Endothelial cell of umbilical vein (primary cell): ENCODE results near the gene AHRR. TPM values are rescaled to one million over a fixed set of nuclear protein-coding genes. Genes with fewer than 3 reads are reported as not detected.

Source experiments
- BruUV-seq: library from RNA; stranded (reverse); fragments of 400-500 nt; replicated peaks from 2 replicates; lab custom pipeline; 2021; lab: Mats Ljungman, UMichigan
- CTCF ChIA-PET: fragments of 300-600, 350-600 bp; sonication (Branson Sonifier 250); formaldehyde crosslinking; loops from one replicate; lab custom pipeline; 2021; ENCODE audit warnings: antibody characterized with exemption, inconsistent platforms; lab: Charles Lee
- POLR2A ChIA-PET: fragments of 300-600, 350-600 bp; sonication (Branson Sonifier 250); formaldehyde crosslinking; loops from one replicate; lab custom pipeline; 2021; ENCODE audit warnings: antibody characterized with exemption, inconsistent platforms; lab: Charles Lee
- DNase-seq: peaks from one replicate; pipeline ENCODE4 v3.0.0-alpha.2; 2011; ENCODE audit warnings: low read depth, low spot score
- FAIRE-seq: peaks from 2 replicates; lab custom pipeline; 2011; peaks lifted over from hg19 to GRCh38; lab: Jason Lieb, UNC
- H2AFZ ChIP-seq: 2 replicates; pipeline ENCODE4 v1.6.0; 2012; ENCODE audit warnings: low read depth, low read length, control low read depth, inconsistent platforms
- H3K27ac ChIP-seq: 2 replicates; pipeline ENCODE4 v1.5.1; 2011; ENCODE audit warnings: low read depth, mild to moderate bottlenecking, control low read depth, low read length, moderate library complexity; ENCODE audit not compliant: insufficient read depth
- H3K27me3 ChIP-seq, 2 experiments: 2 replicates each; pipeline versions ENCODE4 v1.6.0 to v1.6.1; 2011; ENCODE audit warnings: low read length in 2 of 2, mixed read lengths in 1 of 2; ENCODE audit not compliant: control insufficient read depth in 2 of 2, insufficient read depth in 2 of 2
- H3K36me3 ChIP-seq, 2 experiments: 2 replicates in 1 of 2; 3 replicates in 1 of 2; pipeline ENCODE4 v1.5.1; 2011; ENCODE audit warnings: low read length in 2 of 2, mild to moderate bottlenecking in 1 of 2, moderate library complexity in 1 of 2; ENCODE audit not compliant: control insufficient read depth in 2 of 2, insufficient read depth in 2 of 2; ENCODE audit errors: extremely low read depth in 1 of 2
- H3K4me1 ChIP-seq: 3 replicates; pipeline ENCODE4 v1.5.1; 2011; ENCODE audit warnings: mild to moderate bottlenecking, low read length; ENCODE audit not compliant: control insufficient read depth, insufficient read depth; ENCODE audit errors: extremely low read depth
- H3K4me2 ChIP-seq: 2 replicates; pipeline ENCODE4 v1.6.1; 2011; ENCODE audit warnings: low read length, control low read depth, mixed read lengths; ENCODE audit not compliant: insufficient read depth
- H3K4me3 ChIP-seq, 3 experiments: fragments of 200-600 bp in 1 of 3; sonication (generic), shearing (Covaris generic) in 1 of 3; replicated peaks in 1 of 3; 2 replicates each; pipeline ENCODE4 v1.5.1; 2011 to 2016; ENCODE audit warnings: control low read depth in 3 of 3, low read length in 3 of 3, mild to moderate bottlenecking in 2 of 3, inconsistent platforms in 1 of 3, low read depth in 1 of 3, moderate library complexity in 1 of 3; ENCODE audit not compliant: insufficient read depth in 1 of 3
- H3K79me2 ChIP-seq: 2 replicates; pipeline ENCODE4 v1.6.0; 2012; ENCODE audit warnings: low read length, inconsistent platforms; ENCODE audit not compliant: control insufficient read depth, insufficient read depth
- H3K9ac ChIP-seq: replicated peaks from 2 replicates; pipeline ENCODE3; 2011; ENCODE audit warnings: low read length, control low read depth; ENCODE audit not compliant: insufficient read depth; ENCODE audit errors: extremely low read depth
- H3K9me1 ChIP-seq: replicated peaks from 3 replicates; pipeline ENCODE4 v1.6.0; 2011; ENCODE audit warnings: mild to moderate bottlenecking, low read length; ENCODE audit not compliant: control insufficient read depth, insufficient read depth; ENCODE audit errors: extremely low read depth
- H3K9me3 ChIP-seq: replicated peaks from 2 replicates; pipeline ENCODE4 v1.5.1; 2012; ENCODE audit warnings: low read length, inconsistent platforms; ENCODE audit not compliant: control insufficient read depth, insufficient read depth
- H4K20me1 ChIP-seq: replicated peaks from 2 replicates; pipeline ENCODE3; 2011; ENCODE audit warnings: mild to moderate bottlenecking, low read length; ENCODE audit not compliant: control insufficient read depth, insufficient read depth; ENCODE audit errors: extremely low read depth
- CTCF ChIP-seq, 2 donors: IDR thresholded peaks; 1 replicate in 1 of 2; 2 replicates in 1 of 2; pipeline ENCODE4 v1.5.1; 2011; ENCODE audit warnings: low read length in 2 of 2, mild to moderate bottlenecking in 2 of 2, moderate library complexity in 2 of 2, control low read depth in 1 of 2, inconsistent platforms in 1 of 2, low read depth in 1 of 2; ENCODE audit not compliant: insufficient read depth in 1 of 2; ENCODE audit errors: extremely low read depth in 1 of 2
- EZH2 ChIP-seq: IDR thresholded peaks from 2 replicates; pipeline ENCODE4 v1.6.1; 2012; ENCODE audit warnings: borderline replicate concordance, low read depth, mild to moderate bottlenecking, moderate library complexity, low read length, inconsistent platforms; ENCODE audit not compliant: severe bottlenecking
- FOS ChIP-seq: IDR thresholded peaks from 2 replicates; pipeline ENCODE4 v1.6.1; 2011; ENCODE audit warnings: mild to moderate bottlenecking, low read length, moderate library complexity, borderline replicate concordance; ENCODE audit not compliant: insufficient read depth
- GATA2 ChIP-seq: IDR thresholded peaks from 2 replicates; pipeline ENCODE4 v1.7.0; 2011; ENCODE audit warnings: low read depth, mild to moderate bottlenecking, moderate library complexity, mixed read lengths, low read length; ENCODE audit not compliant: insufficient read length, insufficient read depth
- JUN ChIP-seq: IDR thresholded peaks from 2 replicates; pipeline ENCODE4 v1.6.1; 2011; ENCODE audit warnings: borderline replicate concordance, low read depth; ENCODE audit not compliant: insufficient read length, insufficient read depth
- MAX ChIP-seq: IDR thresholded peaks from 2 replicates; pipeline ENCODE4 v1.6.1; 2011; ENCODE audit not compliant: insufficient read depth, insufficient read length
- MYC ChIP-seq: IDR thresholded peaks from one replicate; pipeline ENCODE4 v1.6.1; 2011; ENCODE audit warnings: mild to moderate bottlenecking, low read depth, low read length
- POLR2A ChIP-seq: IDR thresholded peaks from 2 replicates; pipeline ENCODE4 v1.6.1; 2012; ENCODE audit warnings: low read depth, mild to moderate bottlenecking, control low read depth, low read length
- POLR2AphosphoS5 ChIP-seq: IDR thresholded peaks from 2 replicates; pipeline ENCODE4 v1.6.1; 2012; ENCODE audit warnings: low read depth, mild to moderate bottlenecking, control low read depth, low read length, moderate library complexity; ENCODE audit not compliant: insufficient read depth
- dilution Hi-C: fragments of 300-500 bp; cut with MboI; formaldehyde crosslinking; loops from one replicate; pipeline ENCODE4 v1.15.0; 2019; ENCODE audit warnings: low sequenced_read_pairs; ENCODE audit not compliant: extremely low pct_ligation_motif_present
- intact Hi-C: fragments of 100-400 bp; cut with micrococcal nuclease; formaldehyde crosslinking; loops from one replicate; pipeline ENCODE4 v1.10.0; 2022
- polyA plus RNA-seq, 4 experiments: library from polyadenylated mRNA; depleted of rRNA in 3 of 4; stranded (reverse) in 3 of 4; unstranded in 1 of 4; fragments of >200 nt; gene quantifications; 2 replicates each; pipeline versions ENCODE4 v1.2.1 to v1.2.3, GENCODE V29; 2011 to 2012; ENCODE audit warnings: missing spikeins in 1 of 4
- total RNA-seq: library from RNA; stranded (reverse); gene quantifications from 2 replicates; pipeline ENCODE4 v1.2.3, GENCODE V29; 2021

AHRR gene
- total and polyA plus RNA-seq, 2 donors (not counting 3 experiments of a cell fraction or from before 2014, with no cell fraction given), result 3.1 to 7.3 TPM

GRCh38 chr5:359301-359897 lies 37.9 kb downstream of the AHRR start:
- CTCF ChIA-PET, result no interaction called here
- H3K9ac ChIP-seq, result no peak overlapping the region
- no peak for FAIRE-seq

More at GRCh38 chr5:359301-359897, 37.9 kb downstream of the AHRR start:
- TF ChIP-seq POLR2AphosphoS5, result no peak
- TF ChIP-seq GATA2, result no peak
- no peak for TF ChIP-seq CTCF (IDR thresholded peaks at IDR 0.05; ENCODE audit: extremely low read depth in 1 of 2, insufficient read depth in 1 of 2, low read depth in 1 of 2, low read length in 2 of 2)
- TF ChIP-seq JUN, result no peak
- no peak for TF ChIP-seq MAX
- TF ChIP-seq FOS, result no peak
- TF ChIP-seq MYC, result no peak
- TF ChIP-seq EZH2, result no peak
- no peak for TF ChIP-seq POLR2A
- H3K4me2 ChIP-seq, result no peak overlapping the region
- DNase-seq, result no peak
- no peak overlapping the region for H3K27ac ChIP-seq
- no peaks in the 10 kb centered on the region for H3K4me1 ChIP-seq
- no peak overlapping the region for H3K4me3 ChIP-seq
- H3K36me3 ChIP-seq, result no peaks in the 10 kb centered on the region
- H2AFZ ChIP-seq, result no peak overlapping the region
- dilution Hi-C loops (no loop called here), intact Hi-C loops (no loop called here)
- no peaks in the 10 kb centered on the region for H3K27me3 ChIP-seq
- no peaks in the 10 kb centered on the region for H3K79me2 ChIP-seq
- POLR2A ChIA-PET, result no interaction called here
- no peaks in the 10 kb centered on the region for H3K9me1 ChIP-seq
- no peaks in the 10 kb centered on the region for H3K9me3 ChIP-seq
- no peaks in the 10 kb centered on the region for H4K20me1 ChIP-seq
- BruUV-seq, result no TSS peak
